NB4 (cell line): Measurements from ENCODE around the gene PLA2R1.
A peak's percentile ranks its signal among the peaks of the same experiment; 100 is the strongest.

Experiments used
- DNase-seq: peaks from one replicate; pipeline ENCODE4 v3.0.0; 2010; ENCODE audit warnings: low read depth
- H3K4me3 ChIP-seq: one replicate; pipeline ENCODE4 v1.5.1; 2011; ENCODE audit warnings: mild to moderate bottlenecking, low read depth, low read length, moderate library complexity
- CTCF ChIP-seq: IDR thresholded peaks from one replicate; pipeline ENCODE4 v1.5.1; 2012; ENCODE audit warnings: low read depth, low read length
- MAX ChIP-seq: IDR thresholded peaks from 2 replicates; pipeline ENCODE4 v1.6.1; 2011; ENCODE audit warnings: low read depth, low read length
- MYC ChIP-seq: IDR thresholded peaks from 2 replicates; pipeline ENCODE4 v1.6.1; 2011; ENCODE audit warnings: low read depth, low read length
- POLR2A ChIP-seq: IDR thresholded peaks from 2 replicates; pipeline ENCODE4 v1.6.1; 2011; ENCODE audit warnings: mild to moderate bottlenecking; ENCODE audit not compliant: insufficient read length; ENCODE audit errors: extremely low read depth

Gene PLA2R1

GRCh38 chr2:159939946-159940345 lies 122.5 kb downstream of the PLA2R1 start:
- H3K4me3 ChIP-seq, result no peak overlapping the region
- TF ChIP-seq POLR2A (no peak), CTCF (peak; percentile 34), MYC (no peak), MAX (no peak)
- peak; percentile 57 for DNase-seq

- H3K4me3 ChIP-seq, result no peak overlapping the region
- TF ChIP-seq CTCF (no peak), MYC (no peak), MAX (no peak), POLR2A (no peak)
- no peak for DNase-seq
Observed at GRCh38 chr2:159938395-159938794, 124.0 kb downstream of the PLA2R1 start.

GRCh38 chr2:159936471-159936870 lies 125.9 kb downstream of the PLA2R1 start:
- no peak for TF ChIP-seq CTCF
- TF ChIP-seq MYC, result no peak
- no peak overlapping the region for H3K4me3 ChIP-seq
- peak; percentile 12 for DNase-seq

- TF ChIP-seq MAX, result peak; percentile 18; the same call in 1 of the 2 replicates
- no peak for TF ChIP-seq POLR2A
- TF ChIP-seq MYC, result peak; percentile 31; the same call in 1 of the 2 replicates
- no peak for TF ChIP-seq CTCF
- DNase-seq, result peak; percentile 90
- no peak overlapping the region for H3K4me3 ChIP-seq
Observed at GRCh38 chr2:159933727-159934049, 128.7 kb downstream of the PLA2R1 start.

- TF ChIP-seq MAX, result no peak
- TF ChIP-seq POLR2A, result no peak
- TF ChIP-seq CTCF, result no peak
- no peak for TF ChIP-seq MYC
- peak overlapping the region; percentile 12 for H3K4me3 ChIP-seq
- peak; percentile 30 for DNase-seq
Observed at GRCh38 chr2:159933040-159933726, 129.2 kb downstream of the PLA2R1 start.

- no peak overlapping the region for H3K4me3 ChIP-seq
- no peak for DNase-seq
- TF ChIP-seq MYC (no peak), MAX (no peak), POLR2A (no peak), CTCF (no peak)
Observed at GRCh38 chr2:159926695-159927094, 135.7 kb downstream of the PLA2R1 start.
